Activated T-cell treated with anti-CD3 and anti-CD28 coated beads, Interleukin-2, amount 50 U/mL, for 1 hour (primary cell): ENCODE results near the gene SH3RF1.

Experiments used
- DNase-seq: peaks from one replicate; pipeline ENCODE4 v3.0.0-alpha.2; 2020

Gene SH3RF1

GRCh38 chr4:169274033-169274432 lies 3.3 kb upstream of the SH3RF1 start:
- no peak for DNase-seq

- no peak for DNase-seq
These were observed 1.6 kb upstream of the SH3RF1 start for GRCh38 chr4:169272265-169272886.

DNA sequence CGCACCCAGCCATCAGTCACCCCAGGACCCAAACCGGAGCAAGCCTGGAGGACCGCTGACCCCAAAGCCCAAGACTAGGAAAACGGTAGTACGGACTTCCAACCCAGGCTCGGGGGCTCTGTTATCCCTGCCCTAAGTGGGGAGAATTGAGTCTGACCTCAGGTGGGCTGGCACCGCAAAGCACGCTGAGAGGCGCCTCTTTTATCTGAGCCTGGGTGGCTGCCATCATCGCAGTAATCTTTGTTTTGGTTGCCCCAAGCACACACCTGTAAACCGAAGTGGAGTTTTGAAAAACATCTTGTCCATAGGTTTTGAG lies 894 bp upstream of the SH3RF1 start:
- no peak for DNase-seq

GRCh38 chr4:169269916-169270809 lies 593 bp downstream of the SH3RF1 start:
- peak; percentile 17 for DNase-seq

DNA sequence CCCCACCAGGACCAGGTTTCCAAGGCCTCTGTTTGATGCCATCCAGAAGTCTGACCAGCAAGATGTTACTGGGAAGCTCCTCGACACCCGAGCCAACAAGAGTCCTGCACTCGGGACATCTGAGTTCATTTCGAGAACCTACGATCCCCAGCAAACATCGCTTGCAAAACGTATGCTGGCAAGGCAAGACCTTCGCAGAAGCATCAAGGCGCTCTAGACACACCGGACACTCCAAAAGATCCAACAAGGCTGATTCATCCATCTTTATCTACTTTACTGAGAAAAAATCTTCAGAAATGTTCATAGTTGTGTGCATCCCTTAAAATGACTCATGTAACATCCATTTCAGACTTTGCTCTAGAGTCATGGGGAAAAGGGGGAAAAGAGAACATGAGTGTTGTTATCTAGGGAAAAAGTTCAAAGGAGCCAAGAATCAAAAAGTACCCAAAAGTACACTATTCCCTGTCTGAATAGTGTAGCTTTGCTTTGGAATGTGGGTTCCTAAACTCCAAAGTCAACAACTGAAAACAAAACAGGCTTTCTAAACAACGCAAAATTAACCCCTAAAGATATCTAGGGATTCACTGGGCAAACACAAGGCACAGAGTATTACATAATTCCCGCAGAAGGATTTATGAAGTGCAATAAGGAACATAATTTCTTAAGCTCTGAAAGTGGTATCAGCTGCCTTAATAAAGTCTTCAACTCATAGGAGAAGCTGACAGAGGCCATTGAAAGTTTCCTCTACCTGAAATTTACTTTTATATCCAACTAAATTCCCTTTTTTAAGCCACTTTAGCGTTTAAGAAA lies 1.6 kb downstream of the SH3RF1 start:
- DNase-seq = no peak

GRCh38 chr4:169267070-169267469 lies 3.7 kb downstream of the SH3RF1 start:
- no peak for DNase-seq

- DNase-seq = no peak
These were observed 4.1 kb downstream of the SH3RF1 start for GRCh38 chr4:169266661-169267060.

DNA sequence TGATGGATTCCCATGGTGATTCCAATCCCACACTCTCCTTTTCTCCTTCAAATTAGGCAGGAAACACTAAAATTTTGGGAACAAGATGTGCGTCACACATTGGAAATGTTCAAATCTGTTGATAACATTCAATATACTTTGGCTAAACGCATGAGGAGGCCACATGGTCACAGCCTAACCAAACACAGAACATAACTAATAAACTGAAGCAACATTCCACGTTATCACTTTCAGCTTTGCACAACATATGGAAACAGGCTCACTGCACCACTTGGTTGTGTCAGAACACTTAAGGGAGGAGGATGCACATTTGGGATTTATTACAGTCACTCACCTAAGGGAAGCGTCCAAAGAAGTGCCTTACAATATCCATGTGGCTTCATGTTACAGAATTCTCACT lies 4.7 kb downstream of the SH3RF1 start:
- DNase-seq = no peak

DNA sequence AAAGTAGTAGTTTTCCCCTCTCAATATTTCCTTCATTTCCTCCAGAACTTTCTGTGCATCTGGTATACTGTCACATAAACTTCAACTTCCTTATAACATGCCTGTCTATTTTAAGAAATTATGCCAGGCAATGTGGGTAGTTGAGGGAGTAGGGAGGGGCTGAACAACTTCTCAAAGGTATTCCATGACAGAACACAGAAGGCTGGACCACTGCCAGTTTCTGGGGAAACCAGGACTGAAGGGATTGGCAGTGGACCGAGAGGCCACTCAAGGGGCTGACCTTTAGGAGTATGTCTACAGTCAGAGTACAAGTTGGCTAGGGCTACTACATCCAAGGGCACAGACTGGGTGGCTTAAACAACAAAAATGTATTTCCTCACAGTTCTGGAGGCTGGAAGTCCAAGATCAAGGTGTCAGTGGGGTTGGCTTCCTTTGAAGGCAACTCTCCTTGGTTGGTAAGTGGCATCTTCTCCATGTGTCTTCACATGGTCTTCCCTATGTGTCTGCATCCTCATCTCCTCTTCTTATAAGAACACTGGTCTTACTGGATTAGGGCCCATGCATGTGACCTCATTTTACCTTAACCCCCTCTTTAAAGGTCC lies 6.9 kb downstream of the SH3RF1 start:
- DNase-seq = no peak

GRCh38 chr4:169260217-169260866 lies 10.4 kb downstream of the SH3RF1 start:
- DNase-seq = no peak

GRCh38 chr4:169259271-169259670 lies 11.5 kb downstream of the SH3RF1 start:
- DNase-seq = no peak

DNA sequence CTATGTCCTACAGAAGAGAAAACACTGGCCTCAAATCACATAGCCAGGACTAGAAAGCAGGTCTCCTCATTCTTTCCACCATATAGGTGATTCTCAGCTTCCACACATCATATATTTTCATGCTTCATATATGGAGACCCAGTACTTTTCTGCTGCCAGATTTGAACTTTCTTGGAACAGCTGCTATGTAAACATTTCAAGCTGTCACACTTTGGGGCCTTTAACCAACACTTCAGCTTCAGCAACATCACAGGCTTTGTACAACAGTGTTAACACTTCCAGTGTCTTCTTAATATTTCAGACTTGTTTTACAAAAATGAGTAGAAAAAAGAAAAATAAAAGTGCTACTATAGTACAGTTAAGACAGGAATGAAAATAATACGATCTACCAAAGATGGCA lies 12.6 kb downstream of the SH3RF1 start:
- DNase-seq = no peak

GRCh38 chr4:169256856-169257761 lies 13.6 kb downstream of the SH3RF1 start:
- no peak for DNase-seq

DNA sequence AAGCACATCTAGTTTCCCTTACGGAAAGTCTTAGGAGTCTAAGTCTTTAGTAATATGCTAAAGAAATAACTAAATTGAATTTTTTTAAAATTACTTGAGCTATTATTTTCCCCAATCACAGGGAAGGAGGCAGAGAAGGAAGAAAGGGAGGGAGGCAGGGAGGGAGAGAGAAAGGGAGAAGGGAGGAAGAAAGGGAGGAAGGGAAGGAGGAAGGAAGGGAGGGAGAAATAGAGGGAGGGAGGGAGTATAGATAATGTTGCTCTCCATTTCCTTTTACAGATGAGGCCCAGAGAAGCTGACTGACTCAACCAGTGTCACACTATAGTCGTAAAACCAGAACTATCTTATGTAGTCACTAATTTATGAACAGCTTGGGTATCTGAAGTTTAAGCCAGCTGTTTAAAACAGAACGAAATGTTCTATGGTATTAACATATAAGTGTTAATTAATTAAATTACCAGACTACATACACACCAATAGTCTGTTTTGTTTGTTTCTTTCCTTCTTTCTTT lies 14.6 kb downstream of the SH3RF1 start:
- DNase-seq = no peak

DNA sequence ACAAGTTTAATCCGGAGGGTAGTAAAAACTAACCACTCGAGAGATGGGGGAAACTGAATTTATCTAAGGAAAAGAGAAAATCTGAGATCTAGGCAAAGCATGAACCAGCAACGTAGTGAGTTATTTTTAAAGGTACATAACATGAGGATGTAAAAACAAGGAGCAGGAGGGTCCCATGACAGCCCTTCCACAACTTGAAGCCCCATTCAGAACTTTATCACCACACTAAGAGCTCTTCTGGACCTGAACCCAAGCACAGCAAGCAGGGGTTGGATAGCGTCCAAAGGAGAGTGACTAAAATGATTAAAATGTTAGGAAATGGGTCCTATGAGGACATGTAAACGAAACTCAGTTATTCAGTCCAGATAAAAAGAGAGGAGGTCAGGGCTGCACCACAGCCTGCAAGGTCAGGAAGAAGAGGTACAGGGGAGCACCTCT lies 16.2 kb downstream of the SH3RF1 start:
- DNase-seq = no peak

DNA sequence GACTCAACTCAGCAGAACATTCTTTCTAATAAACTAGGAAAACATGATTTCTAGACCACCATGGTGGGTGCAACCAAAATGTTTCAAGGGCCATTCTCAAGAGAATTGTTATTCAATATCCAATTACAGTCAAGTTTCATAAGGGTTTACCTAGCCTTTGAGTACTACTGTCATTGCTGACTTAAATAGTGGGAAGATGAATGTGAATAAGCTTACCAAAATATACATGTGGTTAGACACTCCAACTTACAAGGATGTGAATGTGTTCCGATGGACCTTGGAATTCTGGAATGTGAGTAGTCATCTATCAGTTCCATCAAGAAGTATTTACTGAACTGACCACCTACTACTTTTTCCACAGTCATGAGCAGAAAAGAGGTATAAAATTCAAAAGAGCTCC lies 16.9 kb downstream of the SH3RF1 start:
- DNase-seq = no peak

GRCh38 chr4:169253113-169253671 lies 17.6 kb downstream of the SH3RF1 start:
- DNase-seq = no peak

- DNase-seq = no peak
These were observed 18.2 kb downstream of the SH3RF1 start for GRCh38 chr4:169252339-169253112.

GRCh38 chr4:169251291-169252235 lies 19.2 kb downstream of the SH3RF1 start:
- no peak for DNase-seq
